ENCODE data around the gene STIP1. TPM values are rescaled to one million over a fixed set of nuclear protein-coding genes. Genes with fewer than 3 reads are reported as not detected.

The STIP1 gene
- total and polyA plus RNA-seq, 8 donors: 124 to 209 (median 169) TPM

- Histone ChIP-seq H3K27ac (no peak overlapping the region), H3K27me3 (no peaks in the 10 kb centered on the region), H3K36me3 (peaks cover 0 to 98% of the 10 kb centered on the region in 2 donors), H3K9me3 (no peaks in the 10 kb centered on the region), H3K4me3 (no peak overlapping the region), H3K4me1 (no peaks in the 10 kb centered on the region)
- no peak for TF ChIP-seq CTCF (IDR thresholded peaks at IDR 0.05)
- intact Hi-C loops (cut with DNase I): no loop called here
- no peak for DNase-seq
- no peak for ATAC-seq
These were observed 33.3 kb downstream of the STIP1 start for GRCh38 chr11:64219354-64219684.

- DNase-seq (no peak), ATAC-seq (no peak)
- intact Hi-C loops (cut with DNase I): no loop called here
- no peak overlapping the region for H3K27ac ChIP-seq
- no peak for TF ChIP-seq CTCF (IDR thresholded peaks at IDR 0.05)
- H3K4me1 ChIP-seq: peaks cover 0 to 4% of the 10 kb centered on the region in 2 donors
- peaks cover 0 to 97% of the 10 kb centered on the region in 2 donors for H3K36me3 ChIP-seq
- H3K4me3 ChIP-seq: no peak overlapping the region
- H3K27me3 ChIP-seq: no peaks in the 10 kb centered on the region
- no peaks in the 10 kb centered on the region for H3K9me3 ChIP-seq
These were observed 33.8 kb downstream of the STIP1 start for GRCh38 chr11:64219755-64220154.

DNA sequence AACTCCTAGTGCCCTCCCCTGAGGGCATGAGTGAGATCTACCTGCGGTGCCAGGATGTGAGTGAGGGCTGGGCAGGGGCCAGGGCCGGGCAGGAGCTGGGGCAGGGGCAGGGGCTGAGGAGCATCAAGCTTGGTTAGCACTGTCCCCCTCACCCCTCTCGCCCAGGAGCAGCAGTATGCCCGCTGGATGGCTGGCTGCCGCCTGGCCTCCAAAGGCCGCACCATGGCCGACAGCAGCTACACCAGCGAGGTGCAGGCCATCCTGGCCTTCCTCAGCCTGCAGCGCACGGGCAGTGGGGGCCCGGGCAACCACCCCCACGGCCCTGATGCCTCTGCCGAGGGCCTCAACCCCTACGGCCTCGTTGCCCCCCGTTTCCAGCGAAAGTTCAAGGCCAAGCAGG lies 34.3 kb downstream of the STIP1 start:
- H3K36me3 ChIP-seq: peaks cover 0 to 92% of the 10 kb centered on the region in 2 donors
- no peaks in the 10 kb centered on the region for H3K9me3 ChIP-seq
- no peak for TF ChIP-seq CTCF (IDR thresholded peaks at IDR 0.05)
- DNase-seq (no peak), ATAC-seq (no peak)
- H3K27ac ChIP-seq: no peak overlapping the region
- H3K4me1 ChIP-seq: peaks cover 4 to 9% of the 10 kb centered on the region in 2 donors
- intact Hi-C loops (cut with DNase I): no loop called here
- no peaks in the 10 kb centered on the region for H3K27me3 ChIP-seq
- no peak overlapping the region for H3K4me3 ChIP-seq

DNA sequence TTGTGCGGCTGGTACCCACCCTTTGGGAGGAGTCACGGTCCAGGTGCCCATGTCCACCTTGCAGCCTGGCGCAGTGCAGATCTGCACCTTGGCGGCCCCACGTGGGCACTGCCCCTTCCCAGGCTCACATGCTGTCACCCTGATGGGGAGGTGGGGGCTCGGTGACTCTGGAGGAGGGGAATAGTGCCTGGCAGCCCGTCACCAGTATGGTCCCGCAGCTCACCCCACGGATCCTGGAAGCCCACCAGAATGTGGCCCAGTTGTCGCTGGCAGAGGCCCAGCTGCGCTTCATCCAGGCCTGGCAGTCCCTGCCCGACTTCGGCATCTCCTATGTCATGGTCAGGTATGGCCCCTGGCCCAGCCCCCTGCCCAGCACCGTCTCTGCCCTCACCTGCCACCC lies 34.8 kb downstream of the STIP1 start:
- no peak overlapping the region for H3K4me3 ChIP-seq
- ATAC-seq (no peak), DNase-seq (no peak)
- intact Hi-C loops (cut with DNase I): no loop called here
- no peak overlapping the region for H3K27ac ChIP-seq
- H3K9me3 ChIP-seq: no peaks in the 10 kb centered on the region
- no peaks in the 10 kb centered on the region for H3K27me3 ChIP-seq
- H3K36me3 ChIP-seq: peaks cover 0 to 87% of the 10 kb centered on the region in 2 donors
- TF ChIP-seq CTCF (IDR thresholded peaks at IDR 0.05): no peak
- peaks cover 9 to 13% of the 10 kb centered on the region in 2 donors for H3K4me1 ChIP-seq

DNA sequence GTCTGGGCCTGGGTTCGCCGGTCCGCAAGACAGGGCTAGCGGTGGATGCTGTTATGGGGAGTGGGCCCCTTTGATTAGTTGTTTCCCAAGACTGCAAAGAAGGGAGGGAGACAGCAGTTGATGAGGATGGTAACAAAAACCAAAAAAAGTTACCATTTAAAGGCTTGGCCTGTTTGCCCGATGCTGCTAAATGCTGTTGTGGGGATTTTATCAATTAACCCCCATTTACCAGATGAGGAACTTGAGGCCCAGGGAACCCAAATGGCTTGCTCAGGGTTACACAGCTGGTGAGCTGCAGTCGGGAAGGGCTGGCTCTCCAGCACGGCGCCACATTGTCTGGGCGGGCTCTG lies 36.7 kb downstream of the STIP1 start:
- DNase-seq (no peak), ATAC-seq (no peak)
- H3K4me1 ChIP-seq: peaks cover 19 to 26% of the 10 kb centered on the region in 2 donors
- peaks cover 0 to 70% of the 10 kb centered on the region in 2 donors for H3K36me3 ChIP-seq
- TF ChIP-seq CTCF (IDR thresholded peaks at IDR 0.05): no peak
- H3K9me3 ChIP-seq: no peaks in the 10 kb centered on the region
- intact Hi-C loops (cut with DNase I): no loop called here
- no peak overlapping the region for H3K27ac ChIP-seq
- no peak overlapping the region for H3K4me3 ChIP-seq
- H3K27me3 ChIP-seq: no peaks in the 10 kb centered on the region

Measured in left lung (tissue), 10 donors.